Kidney (tissue), 14 donors: ENCODE results near the gene EGFL7. TPM values are rescaled to one million over a fixed set of nuclear protein-coding genes. Genes with fewer than 3 reads are reported as not detected.

Experiments used
- DNase-seq, 5 donors: peaks; one replicate each; pipeline ENCODE4 v3.0.0-alpha.2; 2013 to 2020
- FAIRE-seq: peaks from 2 replicates; lab custom pipeline; 2012; peaks lifted over from hg19 to GRCh38; lab: Jason Lieb, UNC
- H3K27ac ChIP-seq, 2 donors: one replicate each; pipeline ENCODE4 v1.7.0; 2013; ENCODE audit warnings: low read depth in 2 of 2, low read length in 2 of 2, inconsistent platforms in 1 of 2
- H3K27me3 ChIP-seq: one replicate; pipeline ENCODE4 v1.7.1; 2013; ENCODE audit warnings: low read length, inconsistent platforms; ENCODE audit not compliant: control insufficient read depth, insufficient read depth
- H3K36me3 ChIP-seq, 3 donors: one replicate each; pipeline versions ENCODE4 v1.7.0 to v1.7.1; 2013; ENCODE audit warnings: low read length in 3 of 3, control low read depth in 1 of 3, inconsistent platforms in 1 of 3; ENCODE audit not compliant: insufficient read depth in 3 of 3, control insufficient read depth in 2 of 3
- H3K4me1 ChIP-seq, 3 donors: one replicate each; pipeline versions ENCODE4 v1.7.0 to v1.7.1; 2013; ENCODE audit warnings: low read length in 3 of 3, inconsistent platforms in 1 of 3, low read depth in 1 of 3; ENCODE audit not compliant: control insufficient read depth in 2 of 3, insufficient read depth in 2 of 3
- H3K4me3 ChIP-seq, 3 donors: one replicate each; pipeline versions ENCODE4 v1.7.0 to v1.8.1; 2013; ENCODE audit warnings: low read length in 3 of 3, control low read depth in 1 of 3, inconsistent platforms in 1 of 3
- H3K9ac ChIP-seq, 3 donors: one replicate each; pipeline versions ENCODE4 v1.7.0 to v1.7.1; 2013; ENCODE audit warnings: low read length in 3 of 3, control low read depth in 1 of 3, inconsistent platforms in 1 of 3
- H3K9me3 ChIP-seq, 3 donors: one replicate each; pipeline versions ENCODE4 v1.7.0 to v1.7.1; 2013; ENCODE audit warnings: low read length in 3 of 3, control low read depth in 1 of 3, inconsistent platforms in 1 of 3; ENCODE audit not compliant: control insufficient read depth in 2 of 3, insufficient read depth in 1 of 3
- CTCF ChIP-seq: IDR thresholded peaks from 3 replicates; pipeline ENCODE4 v1.5.1; 2012; ENCODE audit warnings: mild to moderate bottlenecking, moderate library complexity, borderline replicate concordance; ENCODE audit not compliant: insufficient read depth; ENCODE audit errors: extremely low read depth
- intact Hi-C: fragments of 100-400 bp; cut with DNase I; formaldehyde crosslinking; loops from one replicate; pipeline ENCODE4 v1.11.1; 2022
- polyA plus RNA-seq: library from polyadenylated mRNA; stranded (reverse); fragments of 350-450 nt; fragmentation: Illumina TruSeq; extraction: RNeasy Lipid Tissue Mini Kit (QIAGEN cat#74804); gene quantifications from one replicate; pipeline ENCODE4 v1.2.3, GENCODE V29; 2014; ENCODE audit warnings: low read depth, low replicate concordance; ENCODE audit not compliant: insufficient read depth
- total RNA-seq: library from RNA; stranded (reverse); fragmentation: NEBNext Ultra II Directional; extraction: Animal tissue kit (Norgen Biotek cat#: 25700); gene quantifications from one replicate; pipeline ENCODE4 v1.2.1, GENCODE V29; 2021
- donor health status: control.
- donor health status: control.
- donor health status: control.
- donor health status: control.
- donor health status: control.
- donor health status: DM: yes; HTN: yes; CAD: no.
- donor health status: Normal renal cell carcinoma (clear cell type).

Gene EGFL7
- total and polyA plus RNA-seq, 2 donors from 2014 or later = 137 to 140 TPM

GRCh38 chr9:136643596-136644342 is 18.9 kb upstream of the EGFL7 start:
- H3K9me3 ChIP-seq = no peaks in the 10 kb centered on the region
- peak overlapping the region in 2 of 3 donors; percentile 24 to 65 for H3K9ac ChIP-seq
- TF ChIP-seq CTCF = no peak
- H3K4me1 ChIP-seq = peaks cover 0 to 14% (median 0%) of the 10 kb centered on the region in 3 donors
- H3K27ac ChIP-seq = peak overlapping the region; percentile 69 to 82
- no peak for FAIRE-seq
- no peaks in the 10 kb centered on the region for H3K36me3 ChIP-seq
- H3K4me3 ChIP-seq = peak overlapping the region in 1 of 3 donors; percentile 53
- no peaks in the 10 kb centered on the region for H3K27me3 ChIP-seq
- peak in 1 of 5 donors; percentile 84 for DNase-seq
- intact Hi-C loops = no loop called here

- FAIRE-seq = no peak
- H3K4me1 ChIP-seq = peaks cover 0 to 14% (median 0%) of the 10 kb centered on the region in 3 donors
- peak overlapping the region; percentile 69 to 82 for H3K27ac ChIP-seq
- intact Hi-C loops = no loop called here
- peak in 3 of 5 donors; percentile 67 to 96 (median 85) for DNase-seq
- H3K4me3 ChIP-seq = peak overlapping the region in 1 of 3 donors; percentile 53
- no peaks in the 10 kb centered on the region for H3K27me3 ChIP-seq
- no peak for TF ChIP-seq CTCF
- peak overlapping the region in 2 of 3 donors; percentile 24 to 65 for H3K9ac ChIP-seq
- H3K36me3 ChIP-seq = no peaks in the 10 kb centered on the region
- H3K9me3 ChIP-seq = no peaks in the 10 kb centered on the region
Measured at GRCh38 chr9:136644343-136644592, 18.4 kb upstream of the EGFL7 start.

- Histone ChIP-seq H3K27me3 (no peaks in the 10 kb centered on the region), H3K9ac (peak overlapping the region in 1 of 3 donors; percentile 65), H3K4me1 (peaks cover 0 to 14% (median 0%) of the 10 kb centered on the region in 3 donors), H3K27ac (peak overlapping the region; percentile 77 to 83), H3K4me3 (no peak overlapping the region), H3K36me3 (no peaks in the 10 kb centered on the region), H3K9me3 (no peaks in the 10 kb centered on the region)
- peak; percentile 65 for TF ChIP-seq CTCF
- intact Hi-C loops = no loop called here
- no peak for FAIRE-seq
- DNase-seq = peak in 4 of 5 donors; percentile 32 to 91 (median 78)
Measured at GRCh38 chr9:136644593-136645351, 17.9 kb upstream of the EGFL7 start.
